Measurements from ENCODE around the gene CCR6. TPM values are rescaled to one million over a fixed set of nuclear protein-coding genes. Genes with fewer than 3 reads are reported as not detected.
A peak's percentile ranks its signal among the peaks of the same experiment; 100 is the strongest.

The CCR6 gene
- total and polyA plus RNA-seq, 2 of the 13 experiments (the other 11 are each of a cell fraction or from before 2014, with no cell fraction given) = 4.5 to 8.7 TPM

DNA sequence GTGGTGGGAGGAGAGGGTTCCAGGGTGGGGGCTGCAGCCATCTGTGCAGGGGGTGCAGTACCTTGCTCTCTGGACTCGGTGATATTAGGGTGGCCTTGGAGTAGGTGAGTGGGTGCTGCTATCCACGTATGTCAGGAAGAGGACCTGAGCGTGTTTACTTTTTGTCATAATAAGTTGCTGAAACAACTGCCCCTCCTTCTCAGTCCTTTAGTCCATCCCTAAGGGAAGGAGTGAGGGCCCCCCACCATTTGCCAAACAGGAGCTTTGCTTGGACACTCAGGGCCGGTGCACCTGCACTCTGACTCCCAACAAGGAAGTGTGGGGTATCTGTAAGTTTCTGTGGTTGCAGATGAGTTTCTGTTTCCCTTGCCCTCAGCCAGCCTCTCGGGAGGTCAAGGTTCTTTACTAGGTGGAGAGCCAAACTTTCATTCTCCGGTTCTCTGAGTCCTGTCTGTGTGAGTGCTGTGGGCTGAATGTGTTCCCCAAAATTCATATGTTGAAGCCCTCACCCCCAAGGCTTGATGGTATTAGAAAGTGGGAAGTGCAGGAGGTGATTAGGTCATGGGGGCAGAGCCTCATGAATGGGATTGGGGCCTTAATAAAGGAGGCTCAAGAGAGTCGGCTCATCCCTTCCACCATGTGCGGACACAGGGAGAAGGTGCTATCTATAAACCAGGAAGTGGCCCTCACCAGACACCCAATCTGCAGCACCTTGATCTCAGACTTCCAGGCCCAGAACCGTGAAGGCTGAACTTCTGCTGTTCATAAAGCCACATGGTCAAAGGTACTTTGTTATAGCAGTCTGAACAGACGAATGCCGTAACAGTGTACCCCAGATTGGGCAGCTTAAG is 19.6 kb upstream of the CCR6 start (continued):
- TF ChIP-seq SPEN (CRISPR knock-in tag; IDR thresholded peaks at IDR 0.05; ENCODE audit: low read depth) = peak; percentile 50; the same call in 1 of the 2 replicates
- 0 out of 2 replicates have a peak, but pooled peaks have one; percentile 12 for TF ChIP-seq NR2F2 (IDR thresholded peaks at IDR 0.05; ENCODE audit: borderline replicate concordance, low read depth)
- 0 out of 2 replicates have a peak, but pooled peaks have one; percentile 62 for TF ChIP-seq ZNF598 (CRISPR knock-in tag; IDR thresholded peaks at IDR 0.05; ENCODE audit: borderline replicate concordance)
- 0 out of 2 replicates have a peak, but pooled peaks have one; percentile 62 for TF ChIP-seq GLI4 (CRISPR knock-in tag; IDR thresholded peaks at IDR 0.05; ENCODE audit: borderline replicate concordance)
- TF ChIP-seq, protein P1, sequence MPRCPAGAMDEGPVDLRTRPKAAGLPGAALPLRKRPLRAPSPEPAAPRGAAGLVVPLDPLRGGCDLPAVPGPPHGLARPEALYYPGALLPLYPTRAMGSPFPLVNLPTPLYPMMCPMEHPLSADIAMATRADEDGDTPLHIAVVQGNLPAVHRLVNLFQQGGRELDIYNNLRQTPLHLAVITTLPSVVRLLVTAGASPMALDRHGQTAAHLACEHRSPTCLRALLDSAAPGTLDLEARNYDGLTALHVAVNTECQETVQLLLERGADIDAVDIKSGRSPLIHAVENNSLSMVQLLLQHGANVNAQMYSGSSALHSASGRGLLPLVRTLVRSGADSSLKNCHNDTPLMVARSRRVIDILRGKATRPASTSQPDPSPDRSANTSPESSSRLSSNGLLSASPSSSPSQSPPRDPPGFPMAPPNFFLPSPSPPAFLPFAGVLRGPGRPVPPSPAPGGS (CRISPR knock-in tag; IDR thresholded peaks at IDR 0.05) = 0 out of 2 replicates have a peak, but pooled peaks have one; percentile 36
- no peak for TF ChIP-seq TCF12 (IDR thresholded peaks at IDR 0.05)
- TF ChIP-seq TCF12 (CRISPR knock-in tag; IDR thresholded peaks at IDR 0.05) = peak; percentile 65; the same call in 1 of the 2 replicates
- 0 out of 2 replicates have a peak, but pooled peaks have one; percentile 23 for TF ChIP-seq ELF1 (CRISPR knock-in tag; IDR thresholded peaks at IDR 0.05)
- peak; percentile 87 for TF ChIP-seq ZNF547 (CRISPR knock-in tag; IDR thresholded peaks at IDR 0.05)
- peak; percentile 67; the same call in 1 of the 2 replicates for TF ChIP-seq KDM5B (CRISPR knock-in tag; IDR thresholded peaks at IDR 0.05; ENCODE audit: borderline replicate concordance)
- TF ChIP-seq, protein P2, sequence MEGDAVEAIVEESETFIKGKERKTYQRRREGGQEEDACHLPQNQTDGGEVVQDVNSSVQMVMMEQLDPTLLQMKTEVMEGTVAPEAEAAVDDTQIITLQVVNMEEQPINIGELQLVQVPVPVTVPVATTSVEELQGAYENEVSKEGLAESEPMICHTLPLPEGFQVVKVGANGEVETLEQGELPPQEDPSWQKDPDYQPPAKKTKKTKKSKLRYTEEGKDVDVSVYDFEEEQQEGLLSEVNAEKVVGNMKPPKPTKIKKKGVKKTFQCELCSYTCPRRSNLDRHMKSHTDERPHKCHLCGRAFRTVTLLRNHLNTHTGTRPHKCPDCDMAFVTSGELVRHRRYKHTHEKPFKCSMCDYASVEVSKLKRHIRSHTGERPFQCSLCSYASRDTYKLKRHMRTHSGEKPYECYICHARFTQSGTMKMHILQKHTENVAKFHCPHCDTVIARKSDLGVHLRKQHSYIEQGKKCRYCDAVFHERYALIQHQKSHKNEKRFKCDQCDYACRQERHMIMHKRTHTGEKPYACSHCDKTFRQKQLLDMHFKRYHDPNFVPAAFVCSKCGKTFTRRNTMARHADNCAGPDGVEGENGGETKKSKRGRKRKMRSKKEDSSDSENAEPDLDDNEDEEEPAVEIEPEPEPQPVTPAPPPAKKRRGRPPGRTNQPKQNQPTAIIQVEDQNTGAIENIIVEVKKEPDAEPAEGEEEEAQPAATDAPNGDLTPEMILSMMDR (CRISPR knock-in tag; IDR thresholded peaks at IDR 0.05) = no peak
- no peak for TF ChIP-seq GZF1 (CRISPR knock-in tag; IDR thresholded peaks at IDR 0.05)
- TF ChIP-seq, protein P3, sequence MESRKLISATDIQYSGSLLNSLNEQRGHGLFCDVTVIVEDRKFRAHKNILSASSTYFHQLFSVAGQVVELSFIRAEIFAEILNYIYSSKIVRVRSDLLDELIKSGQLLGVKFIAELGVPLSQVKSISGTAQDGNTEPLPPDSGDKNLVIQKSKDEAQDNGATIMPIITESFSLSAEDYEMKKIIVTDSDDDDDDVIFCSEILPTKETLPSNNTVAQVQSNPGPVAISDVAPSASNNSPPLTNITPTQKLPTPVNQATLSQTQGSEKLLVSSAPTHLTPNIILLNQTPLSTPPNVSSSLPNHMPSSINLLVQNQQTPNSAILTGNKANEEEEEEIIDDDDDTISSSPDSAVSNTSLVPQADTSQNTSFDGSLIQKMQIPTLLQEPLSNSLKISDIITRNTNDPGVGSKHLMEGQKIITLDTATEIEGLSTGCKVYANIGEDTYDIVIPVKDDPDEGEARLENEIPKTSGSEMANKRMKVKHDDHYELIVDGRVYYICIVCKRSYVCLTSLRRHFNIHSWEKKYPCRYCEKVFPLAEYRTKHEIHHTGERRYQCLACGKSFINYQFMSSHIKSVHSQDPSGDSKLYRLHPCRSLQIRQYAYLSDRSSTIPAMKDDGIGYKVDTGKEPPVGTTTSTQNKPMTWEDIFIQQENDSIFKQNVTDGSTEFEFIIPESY (CRISPR knock-in tag; IDR thresholded peaks at IDR 0.05) = no peak
- TF ChIP-seq MEIS1 (CRISPR knock-in tag; IDR thresholded peaks at IDR 0.05; ENCODE audit: borderline replicate concordance) = peak; percentile 83; the same call in 1 of the 2 replicates
- peak; percentile 84 for TF ChIP-seq ZNF292 (CRISPR knock-in tag; IDR thresholded peaks at IDR 0.05; ENCODE audit: borderline replicate concordance, low read depth)
- TF ChIP-seq ZNF556 (CRISPR knock-in tag; IDR thresholded peaks at IDR 0.05; ENCODE audit: borderline replicate concordance) = peak; percentile 71; the same call in 1 of the 2 replicates
- TF ChIP-seq ZNF33B (CRISPR knock-in tag; IDR thresholded peaks at IDR 0.05) = peak; percentile 69; the same call in 1 of the 2 replicates
- TF ChIP-seq NFATC3 (CRISPR knock-in tag; IDR thresholded peaks at IDR 0.05) = no peak
- 0 out of 2 replicates have a peak, but pooled peaks have one; percentile 37 for TF ChIP-seq BORCS8-MEF2B (CRISPR knock-in tag; IDR thresholded peaks at IDR 0.05)
- TF ChIP-seq, protein P4, sequence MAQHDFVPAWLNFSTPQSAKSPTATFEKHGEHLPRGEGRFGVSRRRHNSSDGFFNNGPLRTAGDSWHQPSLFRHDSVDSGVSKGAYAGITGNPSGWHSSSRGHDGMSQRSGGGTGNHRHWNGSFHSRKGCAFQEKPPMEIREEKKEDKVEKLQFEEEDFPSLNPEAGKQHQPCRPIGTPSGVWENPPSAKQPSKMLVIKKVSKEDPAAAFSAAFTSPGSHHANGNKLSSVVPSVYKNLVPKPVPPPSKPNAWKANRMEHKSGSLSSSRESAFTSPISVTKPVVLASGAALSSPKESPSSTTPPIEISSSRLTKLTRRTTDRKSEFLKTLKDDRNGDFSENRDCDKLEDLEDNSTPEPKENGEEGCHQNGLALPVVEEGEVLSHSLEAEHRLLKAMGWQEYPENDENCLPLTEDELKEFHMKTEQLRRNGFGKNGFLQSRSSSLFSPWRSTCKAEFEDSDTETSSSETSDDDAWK (CRISPR knock-in tag; IDR thresholded peaks at IDR 0.05) = no peak

All from HepG2 (cell line).